HG03558 (cell line): Measurements from ENCODE around the gene NUDT14.

Experiments
- ATAC-seq: cut with Tn5 transposase; IDR thresholded peaks from one replicate; pipeline ENCODE4 v1.9.1; 2021; ENCODE audit warnings: moderate number of reproducible peaks; ENCODE audit not compliant: unreplicated experiment; ENCODE audit errors: extremely low read depth

Gene NUDT14

GRCh38 chr14:105212541-105213300 is 31.6 kb upstream of the NUDT14 start:
- no peak for ATAC-seq

- no peak for ATAC-seq
Observed at GRCh38 chr14:105211758-105212089, 30.6 kb upstream of the NUDT14 start.

- no peak for ATAC-seq
Observed at GRCh38 chr14:105211086-105211757, 30.1 kb upstream of the NUDT14 start.

GRCh38 chr14:105210266-105211025 is 29.3 kb upstream of the NUDT14 start:
- no peak for ATAC-seq

- no peak for ATAC-seq
Observed at GRCh38 chr14:105209646-105210045, 28.5 kb upstream of the NUDT14 start.

- no peak for ATAC-seq
Observed at GRCh38 chr14:105209091-105209490, 28.0 kb upstream of the NUDT14 start.

GRCh38 chr14:105208738-105209075 is 27.6 kb upstream of the NUDT14 start:
- no peak for ATAC-seq

- ATAC-seq: no peak
Observed at GRCh38 chr14:105207996-105208737, 27.1 kb upstream of the NUDT14 start.

GRCh38 chr14:105207460-105207901 is 26.4 kb upstream of the NUDT14 start:
- no peak for ATAC-seq

GRCh38 chr14:105206873-105207272 is 25.8 kb upstream of the NUDT14 start:
- no peak for ATAC-seq

GRCh38 chr14:105205673-105206208 is 24.6 kb upstream of the NUDT14 start:
- ATAC-seq: no peak

- no peak for ATAC-seq
Observed at GRCh38 chr14:105204931-105205672, 24.0 kb upstream of the NUDT14 start.

- ATAC-seq: no peak
Observed at GRCh38 chr14:105204206-105204930, 23.3 kb upstream of the NUDT14 start.

GRCh38 chr14:105203701-105204100 is 22.6 kb upstream of the NUDT14 start:
- no peak for ATAC-seq

GRCh38 chr14:105203057-105203531 is 22.0 kb upstream of the NUDT14 start:
- ATAC-seq: no peak

- no peak for ATAC-seq
Observed at GRCh38 chr14:105201925-105202513, 20.9 kb upstream of the NUDT14 start.

- no peak for ATAC-seq
Observed at GRCh38 chr14:105201156-105201924, 20.2 kb upstream of the NUDT14 start.

GRCh38 chr14:105200641-105201040 is 19.5 kb upstream of the NUDT14 start:
- ATAC-seq: no peak
